HK-2 (cell line): Measurements from ENCODE around the gene GAS2L1.
A peak's percentile ranks its signal among the peaks of the same experiment; 100 is the strongest.

ENCODE experiments used
- DNase-seq: peaks from one replicate; pipeline ENCODE4 v3.0.0-alpha.2; 2018; ENCODE audit not compliant: unreplicated experiment

The GAS2L1 gene

GRCh38 chr22:29327089-29327764 is 20.8 kb downstream of the GAS2L1 start:
- no peak for DNase-seq

- DNase-seq, result no peak
Observed at GRCh38 chr22:29328055-29328454, 21.6 kb downstream of the GAS2L1 start.

- no peak for DNase-seq
Observed at GRCh38 chr22:29328566-29329500, 22.4 kb downstream of the GAS2L1 start.

- DNase-seq, result no peak
Observed at GRCh38 chr22:29329581-29329980, 23.1 kb downstream of the GAS2L1 start.

GRCh38 chr22:29330291-29330690 is 23.8 kb downstream of the GAS2L1 start:
- DNase-seq, result no peak

GRCh38 chr22:29330753-29331152 is 24.3 kb downstream of the GAS2L1 start:
- peak; percentile 44 for DNase-seq

GRCh38 chr22:29331213-29331612 is 24.8 kb downstream of the GAS2L1 start:
- no peak for DNase-seq

GRCh38 chr22:29331658-29332300 is 25.3 kb downstream of the GAS2L1 start:
- no peak for DNase-seq

GRCh38 chr22:29332886-29333496 is 26.5 kb downstream of the GAS2L1 start:
- DNase-seq, result no peak

- no peak for DNase-seq
Observed at GRCh38 chr22:29334148-29334547, 27.7 kb downstream of the GAS2L1 start.

- DNase-seq, result no peak
Observed at GRCh38 chr22:29334696-29335344, 28.4 kb downstream of the GAS2L1 start.

GRCh38 chr22:29335656-29336055 is 29.2 kb downstream of the GAS2L1 start:
- DNase-seq, result no peak

- no peak for DNase-seq
Observed at GRCh38 chr22:29336751-29337490, 30.5 kb downstream of the GAS2L1 start.

- DNase-seq, result no peak
Observed at GRCh38 chr22:29337631-29338284, 31.3 kb downstream of the GAS2L1 start.

- no peak for DNase-seq
Observed at GRCh38 chr22:29338398-29338797, 31.9 kb downstream of the GAS2L1 start.

GRCh38 chr22:29339381-29340235 is 33.2 kb downstream of the GAS2L1 start:
- DNase-seq, result no peak

- no peak for DNase-seq
Observed at GRCh38 chr22:29340566-29340965, 34.1 kb downstream of the GAS2L1 start.

GRCh38 chr22:29341056-29341848 is 34.8 kb downstream of the GAS2L1 start:
- no peak for DNase-seq

GRCh38 chr22:29341849-29342127 is 35.3 kb downstream of the GAS2L1 start:
- DNase-seq, result no peak
